OCI-LY7 (cell line): ENCODE results near the gene ZNF470. TPM values are rescaled to one million over a fixed set of nuclear protein-coding genes. Genes with fewer than 3 reads are reported as not detected.

Experiments
- BruUV-seq: library from RNA; stranded (reverse); fragments of 400-500 nt; replicated peaks from 2 replicates; lab custom pipeline; 2021; lab: Mats Ljungman, UMichigan
- CTCF ChIA-PET: fragments of 300-600 bp; sonication (Branson Sonifier 250); formaldehyde crosslinking; loops from one replicate; lab custom pipeline; 2022; ENCODE audit warnings: antibody characterized with exemption; ENCODE audit not compliant: unreplicated experiment; lab: Charles Lee
- POLR2A ChIA-PET: fragments of 300-600 bp; sonication (Branson Sonifier 250); formaldehyde crosslinking; loops from one replicate; lab custom pipeline; 2022; ENCODE audit warnings: antibody characterized with exemption; lab: Charles Lee
- DNase-seq: peaks from one replicate; pipeline ENCODE4 v3.0.0-alpha.2; 2015; ENCODE audit warnings: low spot score
- H2AFZ ChIP-seq: fragments of 200-600 bp; sonication (generic), shearing (Covaris generic); 2 replicates; pipeline ENCODE4 v1.6.1; 2014; ENCODE audit warnings: mild to moderate bottlenecking, antibody characterized with exemption, low read length, moderate library complexity
- H3K27ac ChIP-seq: fragments of 200-600 bp; sonication (generic); 2 replicates; pipeline ENCODE4 v1.5.1; 2014; ENCODE audit warnings: mixed run types, low read depth, mild to moderate bottlenecking, moderate library complexity, low read length, inconsistent platforms; ENCODE audit not compliant: poor library complexity, severe bottlenecking
- H3K36me3 ChIP-seq: fragments of 200-600 bp; sonication (generic); 2 replicates; pipeline ENCODE4 v1.6.1; 2014; ENCODE audit warnings: mild to moderate bottlenecking, antibody characterized with exemption, low read length, moderate library complexity, mixed read lengths; ENCODE audit not compliant: insufficient read depth
- H3K4me1 ChIP-seq: fragments of 200-600 bp; sonication (generic); 2 replicates; pipeline ENCODE4 v1.5.1; 2014; ENCODE audit warnings: mild to moderate bottlenecking, low read length; ENCODE audit not compliant: insufficient read depth, poor library complexity, severe bottlenecking
- H3K4me2 ChIP-seq: fragments of 200-600 bp; sonication (generic); 2 replicates; pipeline ENCODE4 v1.6.1; 2014; ENCODE audit warnings: mild to moderate bottlenecking, low read length
- H3K4me3 ChIP-seq: fragments of 200-600 bp; sonication (generic); 2 replicates; pipeline ENCODE4 v1.5.1; 2014; ENCODE audit warnings: mild to moderate bottlenecking, low read depth, low read length; ENCODE audit not compliant: poor library complexity, severe bottlenecking
- H3K79me2 ChIP-seq: fragments of 200-600 bp; sonication (generic); 2 replicates; pipeline ENCODE4 v1.6.1; 2016; ENCODE audit warnings: low read depth, mild to moderate bottlenecking, low read length, moderate library complexity, mixed read lengths; ENCODE audit not compliant: insufficient read depth
- H3K9me2 ChIP-seq: fragments of 200-600 bp; sonication (generic); 2 replicates; pipeline ENCODE4 v1.6.1; 2016; ENCODE audit warnings: mild to moderate bottlenecking, low read length, mixed read lengths; ENCODE audit not compliant: insufficient read depth
- H3K9me3 ChIP-seq: fragments of 200-600 bp; sonication (generic); 2 replicates; pipeline ENCODE4 v1.6.1; 2014; ENCODE audit warnings: mild to moderate bottlenecking, mixed run types, low read length, mixed read lengths
- H4K20me1 ChIP-seq: fragments of 200-600 bp; sonication (generic); 2 replicates; pipeline ENCODE4 v1.6.1; 2014; ENCODE audit warnings: mild to moderate bottlenecking, antibody characterized with exemption, low read length, moderate library complexity, mixed read lengths; ENCODE audit not compliant: insufficient read depth
- CTCF ChIP-seq: fragments of 200-600 bp; sonication (generic); conservative IDR thresholded peaks from 2 replicates; pipeline ENCODE4 v1.5.1; 2014; ENCODE audit warnings: mild to moderate bottlenecking, antibody characterized with exemption, low read length, moderate library complexity, mixed read lengths
- EZH2phosphoT487 ChIP-seq: fragments of 200-600 bp; sonication (generic); IDR thresholded peaks from 2 replicates; pipeline ENCODE4 v1.6.1; 2018; ENCODE audit warnings: low read depth, borderline replicate concordance, mild to moderate bottlenecking, mixed run types, antibody characterized with exemption, low read length, moderate library complexity, mixed read lengths
- intact Hi-C: fragments of 100-400 bp; cut with micrococcal nuclease; formaldehyde crosslinking; loops from one replicate; pipeline ENCODE4 v1.10.0; 2022; ENCODE audit not compliant: unreplicated experiment
- total RNA-seq, 2 experiments: library from RNA; depleted of rRNA in 1 of 2; stranded (reverse); fragments of >200 nt in 1 of 2; shearing (Covaris generic) in 1 of 2; gene quantifications; 2 replicates each; pipeline ENCODE4 v1.2.3, GENCODE V29; 2014 to 2022

ZNF470 gene
- total RNA-seq, 2 experiments from 2014 or later = 1.1 to 1.2 TPM

- no peaks in the 10 kb centered on the region for H3K4me1 ChIP-seq
Measured at GRCh38 chr19:56543776-56544175, 23.5 kb upstream of the ZNF470 start.

GRCh38 chr19:56547535-56547934 lies 19.7 kb upstream of the ZNF470 start:
- POLR2A ChIA-PET = no interaction called here

More at GRCh38 chr19:56543776-56544175, 23.5 kb upstream of the ZNF470 start:
- POLR2A ChIA-PET = no interaction called here
- Histone ChIP-seq H3K9me2 (no peaks in the 10 kb centered on the region), H3K27ac (no peak overlapping the region), H3K4me3 (no peak overlapping the region), H2AFZ (no peak overlapping the region), H3K4me2 (no peak overlapping the region), H4K20me1 (no peaks in the 10 kb centered on the region), H3K36me3 (no peaks in the 10 kb centered on the region), H3K79me2 (no peaks in the 10 kb centered on the region), H3K9me3 (peaks cover 9% of the 10 kb centered on the region; the same call in 1 of the 2 replicates)
- CTCF ChIA-PET = no interaction called here
- BruUV-seq = no TSS peak
- no peak for DNase-seq
- intact Hi-C loops = no loop called here
- TF ChIP-seq EZH2phosphoT487 (no peak), CTCF (no peak)

More at GRCh38 chr19:56547535-56547934, 19.7 kb upstream of the ZNF470 start:
- H3K4me2 ChIP-seq = no peak overlapping the region
- no peak overlapping the region for H3K27ac ChIP-seq
- no peak for TF ChIP-seq EZH2phosphoT487
- no peak for TF ChIP-seq CTCF
- H3K4me1 ChIP-seq = no peaks in the 10 kb centered on the region
- H3K9me2 ChIP-seq = no peaks in the 10 kb centered on the region
- CTCF ChIA-PET = no interaction called here
- no peak overlapping the region for H2AFZ ChIP-seq
- no peak for DNase-seq
- H3K36me3 ChIP-seq = no peaks in the 10 kb centered on the region
- H3K4me3 ChIP-seq = no peak overlapping the region
- no peaks in the 10 kb centered on the region for H3K79me2 ChIP-seq
- no peaks in the 10 kb centered on the region for H4K20me1 ChIP-seq
- intact Hi-C loops = no loop called here
- BruUV-seq = no TSS peak
- H3K9me3 ChIP-seq = peaks cover 9% of the 10 kb centered on the region; the same call in 1 of the 2 replicates
